GM19324 (cell line): ENCODE data around the gene GPR55.

ENCODE experiments used
- ATAC-seq: cut with Tn5 transposase; IDR thresholded peaks from one replicate; pipeline ENCODE4 v1.9.1; 2021; ENCODE audit warnings: mild to moderate bottlenecking, moderate library complexity; ENCODE audit not compliant: unreplicated experiment, low FRiP score

GPR55 gene

GRCh38 chr2:230904856-230905447 is 20.1 kb downstream of the GPR55 start:
- no peak for ATAC-seq

GRCh38 chr2:230903231-230904150 is 21.6 kb downstream of the GPR55 start:
- no peak for ATAC-seq

- peak; percentile 64 for ATAC-seq
Measured at GRCh38 chr2:230902180-230902899, 22.7 kb downstream of the GPR55 start.

GRCh38 chr2:230901006-230901405 is 24.0 kb downstream of the GPR55 start:
- ATAC-seq: no peak

GRCh38 chr2:230900336-230900995 is 24.6 kb downstream of the GPR55 start:
- no peak for ATAC-seq

- ATAC-seq: no peak
Measured at GRCh38 chr2:230899786-230900185, 25.3 kb downstream of the GPR55 start.

- no peak for ATAC-seq
Measured at GRCh38 chr2:230899287-230899686, 25.8 kb downstream of the GPR55 start.

GRCh38 chr2:230898713-230899091 is 26.3 kb downstream of the GPR55 start:
- ATAC-seq: no peak

- ATAC-seq: no peak
Measured at GRCh38 chr2:230898016-230898712, 26.9 kb downstream of the GPR55 start.

GRCh38 chr2:230896346-230897115 is 28.5 kb downstream of the GPR55 start:
- ATAC-seq: no peak

GRCh38 chr2:230895536-230896345 is 29.3 kb downstream of the GPR55 start:
- no peak for ATAC-seq

GRCh38 chr2:230893841-230894781 is 30.9 kb downstream of the GPR55 start:
- ATAC-seq: no peak

- no peak for ATAC-seq
Measured at GRCh38 chr2:230893338-230893737, 31.7 kb downstream of the GPR55 start.

- ATAC-seq: no peak
Measured at GRCh38 chr2:230891509-230891908, 33.5 kb downstream of the GPR55 start.

GRCh38 chr2:230891064-230891463 is 34.0 kb downstream of the GPR55 start:
- ATAC-seq: no peak

GRCh38 chr2:230890646-230891045 is 34.4 kb downstream of the GPR55 start:
- ATAC-seq: no peak

- no peak for ATAC-seq
Measured at GRCh38 chr2:230889911-230890601, 35.0 kb downstream of the GPR55 start.
